Karpas-422 (cell line): ENCODE measurements around the gene GALNTL6. TPM values are rescaled to one million over a fixed set of nuclear protein-coding genes. Genes with fewer than 3 reads are reported as not detected.

Experiments
- DNase-seq: peaks from one replicate; pipeline ENCODE4 v3.0.0-alpha.2; 2015
- H2AFZ ChIP-seq: fragments of 200-600 bp; sonication (generic); 2 replicates; pipeline ENCODE4 v1.6.1; 2014; ENCODE audit warnings: antibody characterized with exemption, low read length, mixed read lengths
- H3K27ac ChIP-seq: fragments of 200-600 bp; sonication (generic); 2 replicates; pipeline ENCODE4 v1.5.1; 2014; ENCODE audit warnings: mild to moderate bottlenecking, low read length, moderate library complexity
- H3K27me3 ChIP-seq: fragments of 200-600 bp; sonication (generic); 2 replicates; pipeline ENCODE4 v1.6.1; 2014; ENCODE audit warnings: low read length, mixed read lengths
- H3K36me3 ChIP-seq: fragments of 200-600 bp; sonication (generic); 2 replicates; pipeline ENCODE4 v1.6.1; 2014; ENCODE audit warnings: low read length, mixed read lengths; ENCODE audit not compliant: insufficient read depth
- H3K4me1 ChIP-seq: fragments of 200-600 bp; sonication (generic); 2 replicates; pipeline ENCODE4 v1.6.1; 2014; ENCODE audit warnings: mild to moderate bottlenecking, low read length, mixed read lengths
- H3K4me2 ChIP-seq: fragments of 200-600 bp; sonication (generic); 2 replicates; pipeline ENCODE4 v1.6.1; 2014; ENCODE audit warnings: low read length, low read depth, mild to moderate bottlenecking; ENCODE audit not compliant: poor library complexity, severe bottlenecking
- H3K4me3 ChIP-seq: fragments of 200-600 bp; sonication (generic); 2 replicates; pipeline ENCODE4 v1.5.1; 2014; ENCODE audit warnings: mild to moderate bottlenecking, antibody characterized with exemption, low read length, mixed read lengths
- H3K79me2 ChIP-seq: fragments of 200-600 bp; sonication (generic); 2 replicates; pipeline ENCODE4 v1.6.1; 2014; ENCODE audit warnings: mild to moderate bottlenecking, low read length, mixed read lengths
- H3K9ac ChIP-seq: fragments of 200-600 bp; sonication (generic); 2 replicates; pipeline ENCODE4 v1.6.0; 2014; ENCODE audit warnings: low read length
- H3K9me2 ChIP-seq: fragments of 200-600 bp; sonication (generic), shearing (Covaris generic); replicated peaks from 2 replicates; pipeline ENCODE4 v1.6.0; 2014; ENCODE audit warnings: mild to moderate bottlenecking, low read length, moderate library complexity; ENCODE audit not compliant: insufficient read depth
- H3K9me3 ChIP-seq: fragments of 300-700, 200-600 bp; sonication (generic); 2 replicates; pipeline ENCODE4 v1.6.1; 2014; ENCODE audit warnings: low read length, mixed read lengths
- H4K20me1 ChIP-seq: fragments of 200-600 bp; sonication (generic); 2 replicates; pipeline ENCODE4 v1.6.1; 2014; ENCODE audit warnings: mild to moderate bottlenecking, antibody characterized with exemption, low read length, low read depth; ENCODE audit not compliant: insufficient read depth
- total RNA-seq: library from RNA; depleted of rRNA; stranded (reverse); fragments of >200 nt; shearing (Covaris generic); gene quantifications from 2 replicates; pipeline ENCODE4 v1.2.3, GENCODE V29; 2014; ENCODE audit warnings: low replicate concordance

The GALNTL6 gene
- total RNA-seq, 1 experiment from 2014 or later = not detected

DNA sequence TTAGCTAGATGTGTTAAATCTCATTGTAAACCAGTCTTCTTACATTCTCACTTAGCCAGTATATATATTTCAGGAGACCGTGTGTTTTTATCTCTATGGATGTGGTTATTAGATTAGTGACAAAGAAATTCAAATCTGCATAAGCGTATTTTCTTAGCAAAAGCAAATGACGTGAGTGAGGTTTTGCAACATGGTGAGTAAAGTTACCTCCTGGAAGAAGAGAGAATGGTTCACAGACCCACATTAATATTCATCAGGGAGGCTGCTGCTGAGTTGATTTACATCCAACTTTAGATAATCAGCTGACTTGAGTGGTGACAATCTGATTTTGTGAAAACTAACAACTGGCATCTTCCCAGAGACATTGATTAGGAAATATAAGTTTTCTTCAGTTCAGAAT lies 765.5 kb downstream of the GALNTL6 start:
- Histone ChIP-seq H3K9me3 (no peaks in the 10 kb centered on the region), H3K79me2 (no peaks in the 10 kb centered on the region), H2AFZ (no peak overlapping the region), H3K4me1 (no peaks in the 10 kb centered on the region), H4K20me1 (no peaks in the 10 kb centered on the region), H3K9ac (no peak overlapping the region), H3K27ac (no peak overlapping the region), H3K4me3 (no peak overlapping the region), H3K4me2 (no peak overlapping the region), H3K36me3 (no peaks in the 10 kb centered on the region), H3K9me2 (no peaks in the 10 kb centered on the region), H3K27me3 (no peaks in the 10 kb centered on the region)
- DNase-seq = no peak

GRCh38 chr4:172584816-172585215 lies 771.6 kb downstream of the GALNTL6 start:
- Histone ChIP-seq H2AFZ (no peak overlapping the region), H3K27ac (no peak overlapping the region), H3K9ac (no peak overlapping the region), H3K27me3 (no peaks in the 10 kb centered on the region), H3K4me2 (no peak overlapping the region), H3K36me3 (no peaks in the 10 kb centered on the region), H3K79me2 (no peaks in the 10 kb centered on the region), H3K4me1 (no peaks in the 10 kb centered on the region), H4K20me1 (no peaks in the 10 kb centered on the region), H3K9me2 (no peaks in the 10 kb centered on the region), H3K9me3 (no peaks in the 10 kb centered on the region), H3K4me3 (no peak overlapping the region)
- DNase-seq = no peak

- H3K4me2 ChIP-seq = no peak overlapping the region
- no peak overlapping the region for H2AFZ ChIP-seq
- H3K4me3 ChIP-seq = no peak overlapping the region
- DNase-seq = no peak
- no peaks in the 10 kb centered on the region for H3K36me3 ChIP-seq
- no peaks in the 10 kb centered on the region for H3K4me1 ChIP-seq
- H3K79me2 ChIP-seq = no peaks in the 10 kb centered on the region
- H3K9ac ChIP-seq = no peak overlapping the region
- H3K27ac ChIP-seq = no peak overlapping the region
- H3K27me3 ChIP-seq = no peaks in the 10 kb centered on the region
- no peaks in the 10 kb centered on the region for H4K20me1 ChIP-seq
- no peaks in the 10 kb centered on the region for H3K9me3 ChIP-seq
- no peaks in the 10 kb centered on the region for H3K9me2 ChIP-seq
Measured at GRCh38 chr4:172596206-172596605, 783.0 kb downstream of the GALNTL6 start.

DNA sequence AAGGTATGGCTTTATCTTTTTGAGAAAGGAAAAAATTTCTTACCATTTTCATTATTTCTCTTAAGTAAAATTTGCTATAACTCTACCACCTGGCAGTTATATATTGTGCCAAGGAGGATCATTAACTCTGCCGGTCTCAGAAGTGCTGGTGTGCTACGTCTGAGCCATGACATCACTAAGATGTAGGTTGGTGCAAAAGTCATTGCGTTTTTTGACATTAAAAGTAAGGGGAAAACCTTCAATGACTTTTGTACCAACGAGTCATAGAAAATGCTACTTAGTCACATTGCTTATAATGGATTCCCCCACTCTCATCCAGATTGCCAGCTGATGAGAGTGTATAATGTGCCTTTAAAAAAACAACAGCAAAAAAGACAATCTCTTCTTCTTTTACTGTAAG lies 786.4 kb downstream of the GALNTL6 start:
- Histone ChIP-seq H3K27me3 (no peaks in the 10 kb centered on the region), H4K20me1 (no peaks in the 10 kb centered on the region), H3K36me3 (no peaks in the 10 kb centered on the region), H3K9me2 (no peaks in the 10 kb centered on the region), H3K27ac (no peak overlapping the region), H3K4me3 (no peak overlapping the region), H3K4me1 (no peaks in the 10 kb centered on the region), H2AFZ (no peak overlapping the region), H3K79me2 (no peaks in the 10 kb centered on the region), H3K9me3 (no peaks in the 10 kb centered on the region), H3K9ac (no peak overlapping the region), H3K4me2 (no peak overlapping the region)
- no peak for DNase-seq

GRCh38 chr4:172601195-172601594 lies 788.0 kb downstream of the GALNTL6 start:
- Histone ChIP-seq H3K27me3 (no peaks in the 10 kb centered on the region), H2AFZ (no peak overlapping the region), H3K36me3 (no peaks in the 10 kb centered on the region), H3K9me3 (no peaks in the 10 kb centered on the region), H3K9ac (no peak overlapping the region), H3K4me2 (no peak overlapping the region), H4K20me1 (no peaks in the 10 kb centered on the region), H3K79me2 (no peaks in the 10 kb centered on the region), H3K27ac (no peak overlapping the region), H3K4me3 (no peak overlapping the region), H3K4me1 (no peaks in the 10 kb centered on the region), H3K9me2 (no peaks in the 10 kb centered on the region)
- no peak for DNase-seq

GRCh38 chr4:172619218-172619617 lies 806.0 kb downstream of the GALNTL6 start:
- Histone ChIP-seq H3K9me2 (no peaks in the 10 kb centered on the region), H3K27ac (no peak overlapping the region)

GRCh38 chr4:172619798-172620197 lies 806.6 kb downstream of the GALNTL6 start:
- Histone ChIP-seq H3K9me3 (no peaks in the 10 kb centered on the region), H3K9me2 (no peaks in the 10 kb centered on the region), H2AFZ (no peak overlapping the region), H4K20me1 (no peaks in the 10 kb centered on the region), H3K4me1 (no peaks in the 10 kb centered on the region), H3K9ac (no peak overlapping the region), H3K4me2 (no peak overlapping the region), H3K79me2 (no peaks in the 10 kb centered on the region), H3K36me3 (no peaks in the 10 kb centered on the region), H3K4me3 (no peak overlapping the region), H3K27ac (no peak overlapping the region), H3K27me3 (no peaks in the 10 kb centered on the region)
- no peak for DNase-seq

More at GRCh38 chr4:172619218-172619617, 806.0 kb downstream of the GALNTL6 start:
- Histone ChIP-seq H3K4me2 (no peak overlapping the region), H3K9me3 (no peaks in the 10 kb centered on the region), H3K4me1 (no peaks in the 10 kb centered on the region), H3K4me3 (no peak overlapping the region), H2AFZ (no peak overlapping the region), H3K27me3 (no peaks in the 10 kb centered on the region), H3K79me2 (no peaks in the 10 kb centered on the region), H4K20me1 (no peaks in the 10 kb centered on the region), H3K9ac (no peak overlapping the region), H3K36me3 (no peaks in the 10 kb centered on the region)
- DNase-seq = no peak

- H3K4me2 ChIP-seq = no peak overlapping the region
- H3K79me2 ChIP-seq = no peaks in the 10 kb centered on the region
- no peaks in the 10 kb centered on the region for H3K9me2 ChIP-seq
- H3K27me3 ChIP-seq = no peaks in the 10 kb centered on the region
- no peaks in the 10 kb centered on the region for H3K36me3 ChIP-seq
- H3K9ac ChIP-seq = no peak overlapping the region
- no peaks in the 10 kb centered on the region for H3K4me1 ChIP-seq
- H3K27ac ChIP-seq = no peak overlapping the region
- no peak overlapping the region for H3K4me3 ChIP-seq
- H2AFZ ChIP-seq = no peak overlapping the region
- no peaks in the 10 kb centered on the region for H4K20me1 ChIP-seq
- DNase-seq = no peak
- no peaks in the 10 kb centered on the region for H3K9me3 ChIP-seq
Measured at GRCh38 chr4:172628263-172628662, 815.1 kb downstream of the GALNTL6 start.

DNA sequence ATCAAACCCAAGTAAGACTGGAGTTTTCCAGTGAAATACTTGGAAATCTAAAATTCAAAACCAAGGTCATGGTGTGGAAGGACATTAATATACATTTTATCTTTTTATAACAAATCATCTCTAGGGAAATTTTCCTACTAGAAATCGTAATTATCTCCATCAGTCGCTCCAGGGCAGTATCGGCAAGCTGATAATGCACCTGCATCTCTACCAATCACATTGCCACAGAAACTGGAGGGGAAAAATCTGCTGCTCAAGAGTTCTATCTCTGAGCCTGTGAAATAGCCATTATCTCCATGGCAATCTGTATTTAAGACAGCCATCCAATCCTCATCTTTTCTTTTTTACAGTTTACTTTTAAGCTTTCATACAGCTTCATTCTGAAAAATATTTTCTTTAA lies 817.1 kb downstream of the GALNTL6 start:
- H3K27ac ChIP-seq = no peak overlapping the region
- DNase-seq = no peak
- H3K9me3 ChIP-seq = no peaks in the 10 kb centered on the region
- no peak overlapping the region for H3K9ac ChIP-seq
- no peak overlapping the region for H2AFZ ChIP-seq
- no peaks in the 10 kb centered on the region for H3K9me2 ChIP-seq
- H4K20me1 ChIP-seq = no peaks in the 10 kb centered on the region
- H3K4me1 ChIP-seq = no peaks in the 10 kb centered on the region
- no peak overlapping the region for H3K4me3 ChIP-seq
- H3K36me3 ChIP-seq = no peaks in the 10 kb centered on the region
- H3K27me3 ChIP-seq = no peaks in the 10 kb centered on the region
- H3K4me2 ChIP-seq = no peak overlapping the region
- H3K79me2 ChIP-seq = no peaks in the 10 kb centered on the region
